Lung (tissue), 12 donors: ENCODE data around the gene SNX20. TPM values are rescaled to one million over a fixed set of nuclear protein-coding genes. Genes with fewer than 3 reads are reported as not detected.

Experiments
- ATAC-seq: fragments of 200-7000 bp; cut with Tn5 transposase; one replicate; pipeline ENCODE4 v1.9.1; 2020; ENCODE audit warnings: moderate number of reproducible peaks; ENCODE audit not compliant: insufficient read depth, low FRiP score
- DNase-seq, 3 donors: peaks; one replicate each; pipeline ENCODE4 v3.0.0-alpha.2; 2013 to 2017
- H3K27ac ChIP-seq, 2 donors: one replicate each; pipeline ENCODE4 v1.5.1; 2013; ENCODE audit warnings: mild to moderate bottlenecking in 2 of 2, moderate library complexity in 2 of 2, control low read depth in 1 of 2, inconsistent platforms in 1 of 2, low read depth in 1 of 2, low read length in 1 of 2
- H3K27me3 ChIP-seq, 3 donors: one replicate each; pipeline ENCODE4 v1.5.1; 2013; ENCODE audit warnings: low read length in 2 of 3; ENCODE audit not compliant: control insufficient read depth in 3 of 3, insufficient read depth in 3 of 3
- H3K36me3 ChIP-seq, 4 donors: one replicate each; pipeline ENCODE4 v1.5.1; 2013; ENCODE audit warnings: low read length in 4 of 4, mild to moderate bottlenecking in 1 of 4, moderate library complexity in 1 of 4; ENCODE audit not compliant: control insufficient read depth in 4 of 4, insufficient read depth in 4 of 4
- H3K4me1 ChIP-seq, 5 donors: one replicate each; pipeline ENCODE4 v1.5.1; 2013; ENCODE audit warnings: low read length in 5 of 5, mild to moderate bottlenecking in 2 of 5, moderate library complexity in 1 of 5; ENCODE audit not compliant: control insufficient read depth in 5 of 5, insufficient read depth in 5 of 5
- H3K4me3 ChIP-seq: one replicate; pipeline ENCODE4 v1.5.1; 2013; ENCODE audit warnings: mild to moderate bottlenecking, control low read depth, moderate library complexity
- H3K9ac ChIP-seq, 2 donors: one replicate each; pipeline ENCODE4 v1.5.1; 2013; ENCODE audit warnings: low read length in 2 of 2, control low read depth in 1 of 2; ENCODE audit not compliant: insufficient read depth in 1 of 2
- H3K9me3 ChIP-seq, 4 donors: one replicate each; pipeline ENCODE4 v1.5.1; 2013; ENCODE audit warnings: low read length in 3 of 4, mild to moderate bottlenecking in 1 of 4, moderate library complexity in 1 of 4; ENCODE audit not compliant: control insufficient read depth in 4 of 4, insufficient read depth in 3 of 4
- CTCF ChIP-seq: IDR thresholded peaks from 2 replicates; pipeline ENCODE4 v1.5.1; 2012; ENCODE audit warnings: mild to moderate bottlenecking; ENCODE audit errors: control extremely low read depth, extremely low read depth
- WGBS, 2 donors: extraction: QIAGEN DNeasy Blood & Tissue Kit; methylation state at CpG; one replicate each; pipeline ENCODE4 v1.1.7; 2013; 5-methylcytosine and 5-hydroxymethylcytosine counted together
- polyA plus RNA-seq, 2 donors: library from polyadenylated mRNA; stranded (reverse); fragments of 200-250 nt; gene quantifications; one replicate each; pipeline ENCODE4 v1.2.1, GENCODE V29; 2013
- total RNA-seq, 2 donors: library from RNA; depleted of rRNA in 1 of 2; stranded (reverse); fragments of >200 nt in 1 of 2; gene quantifications; one replicate each; pipeline ENCODE4 v1.2.1, GENCODE V29; 2014 to 2021
- donor health status: control.
- donor health status: control.
- donor health status: Bipolar disorder and iron deficiency.
- donor health status: healthy.
- donor health status: DM: yes; HTN: yes; CAD: no.

The SNX20 gene
- total and polyA plus RNA-seq, 4 donors: 3.1 to 14.9 (median 9.5) TPM

GRCh38 chr16:50668368-50669008 is 12.6 kb downstream of the SNX20 start:
- 57 to 60% methylated on average over 5 of the region's 5 CpGs for WGBS, 2 donors

DNA sequence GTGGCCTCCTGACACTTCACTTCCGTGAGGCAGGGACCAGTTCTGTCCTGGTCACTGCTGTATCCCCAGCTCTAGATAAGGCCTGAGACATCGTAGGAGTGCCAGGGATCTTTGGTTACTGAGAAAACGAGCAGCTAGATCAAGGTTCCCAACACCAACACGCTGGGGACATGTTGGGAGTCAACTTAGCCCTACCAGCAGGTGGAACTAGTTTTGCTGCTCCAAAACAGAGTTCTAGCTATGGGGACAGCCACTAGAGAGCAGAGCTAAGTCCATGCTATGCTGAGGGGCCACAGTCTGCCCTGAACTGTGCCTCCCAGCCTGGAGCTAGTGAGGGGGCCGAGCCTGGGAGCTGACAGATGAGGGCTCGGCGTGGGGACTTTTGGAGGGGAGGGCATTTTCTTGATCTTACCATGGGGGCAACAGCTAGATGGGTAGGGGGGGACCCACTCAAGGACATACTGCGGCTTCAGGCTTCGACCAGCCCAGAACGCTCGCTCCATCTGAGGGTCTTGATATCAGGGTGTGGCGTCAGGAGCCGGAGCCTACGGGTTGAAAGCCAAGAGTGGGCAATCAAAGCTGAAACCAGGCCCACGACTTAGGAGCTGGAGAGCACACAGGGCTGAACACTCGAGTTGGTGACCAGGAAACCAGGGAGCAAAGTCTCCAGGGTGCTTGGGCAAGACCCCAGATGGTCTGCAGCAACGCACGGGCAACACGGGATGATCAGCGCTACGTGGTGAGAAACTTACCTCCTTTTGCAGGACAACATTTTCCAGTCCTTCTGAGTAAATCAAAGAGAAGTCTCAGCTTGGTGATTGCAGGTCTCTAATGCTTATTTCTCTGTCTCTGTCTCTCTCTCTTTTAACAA is 13.4 kb downstream of the SNX20 start:
- Histone ChIP-seq H3K4me1 (peaks cover 0 to 13% (median 5%) of the 10 kb centered on the region in 5 donors), H3K9me3 (peaks cover 2 to 18% (median 7%) of the 10 kb centered on the region in 4 donors), H3K27ac (peak overlapping the region in 1 of 2 donors; percentile 53), H3K4me3 (no peak overlapping the region), H3K27me3 (no peaks in the 10 kb centered on the region), H3K36me3 (peaks cover 0 to 12% (median 0%) of the 10 kb centered on the region in 4 donors), H3K9ac (no peak overlapping the region)
- ATAC-seq (no peak), DNase-seq (no peak)
- no peak for TF ChIP-seq CTCF
- 88 to 89% methylated on average over 21 of the region's 21 CpGs for WGBS, 2 donors

More at GRCh38 chr16:50668368-50669008, 12.6 kb downstream of the SNX20 start:
- DNase-seq (peak; percentile 37 to 63 (median 51)), ATAC-seq (no peak)
- TF ChIP-seq CTCF: no peak
- Histone ChIP-seq H3K36me3 (peaks cover 0 to 14% (median 1%) of the 10 kb centered on the region in 4 donors), H3K4me3 (no peak overlapping the region), H3K27ac (peak overlapping the region in 1 of 2 donors; percentile 33), H3K27me3 (no peaks in the 10 kb centered on the region), H3K9me3 (peaks cover 2 to 19% (median 9%) of the 10 kb centered on the region in 4 donors), H3K9ac (no peak overlapping the region), H3K4me1 (peaks cover 0 to 13% (median 5%) of the 10 kb centered on the region in 5 donors)

DNA sequence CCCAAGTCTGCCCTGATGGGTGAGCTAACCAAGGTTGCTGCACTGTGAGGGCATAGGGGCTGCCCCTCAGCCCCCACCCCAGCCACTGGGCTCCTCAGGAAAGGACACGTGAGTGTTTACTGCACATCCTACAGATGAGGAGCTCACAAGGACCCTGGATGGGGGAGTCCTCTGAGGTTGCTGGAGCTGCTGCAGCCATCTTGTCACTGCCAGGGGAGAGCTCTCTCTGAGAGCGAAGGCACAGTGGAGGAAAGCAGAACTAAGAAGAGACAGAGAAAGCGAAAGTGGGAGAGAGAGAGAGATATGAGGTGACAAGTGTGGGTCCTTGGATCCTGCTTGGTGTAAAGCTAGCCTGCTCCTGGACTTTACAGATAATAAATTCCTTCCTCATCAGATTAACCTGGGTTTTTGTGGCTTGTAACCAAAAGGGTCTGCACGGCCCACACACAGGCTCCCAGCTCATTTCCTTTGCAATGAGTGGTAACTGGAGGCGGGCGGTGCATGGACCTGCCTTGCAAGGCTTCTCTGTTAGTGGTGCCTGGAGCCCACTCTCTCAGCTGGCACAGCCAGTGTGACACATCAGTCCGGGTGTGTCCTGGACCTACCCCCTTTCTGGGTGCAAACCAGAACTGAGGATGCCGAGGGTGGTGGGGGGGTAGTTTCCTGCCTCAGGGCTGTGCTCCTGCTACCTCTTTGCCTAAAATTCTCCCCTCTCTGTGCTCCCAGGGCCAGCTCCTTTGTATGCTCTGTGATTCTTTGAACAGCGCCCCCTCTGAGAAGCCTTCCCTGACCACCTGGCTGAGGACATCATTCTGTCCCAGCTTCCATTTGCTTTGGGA is 14.2 kb downstream of the SNX20 start:
- WGBS, 2 donors: 39 to 68% methylated on average over 9 of the region's 9 CpGs
- no peaks in the 10 kb centered on the region for H3K27me3 ChIP-seq
- no peak for DNase-seq
- peak overlapping the region in 1 of 2 donors; percentile 53 for H3K27ac ChIP-seq
- H3K4me1 ChIP-seq: peaks cover 0 to 13% (median 5%) of the 10 kb centered on the region in 5 donors
- H3K4me3 ChIP-seq: no peak overlapping the region
- H3K9ac ChIP-seq: no peak overlapping the region
- no peak for TF ChIP-seq CTCF
- peaks cover 2 to 10% (median 3%) of the 10 kb centered on the region in 4 donors for H3K9me3 ChIP-seq
- peaks cover 0 to 5% (median 0%) of the 10 kb centered on the region in 4 donors for H3K36me3 ChIP-seq
- no peak for ATAC-seq
